HUES64 (cell line): ENCODE data around the gene GNPAT.

Experiments
- H3K27ac ChIP-seq: 2 replicates; pipeline ENCODE4 v1.7.0; 2013; ENCODE audit warnings: low read depth, low read length, inconsistent platforms
- H3K27me3 ChIP-seq: 2 replicates; pipeline ENCODE4 v1.6.1; 2013; ENCODE audit warnings: mild to moderate bottlenecking, low read length; ENCODE audit not compliant: insufficient read depth
- H3K36me3 ChIP-seq: 2 replicates; pipeline ENCODE4 v1.6.1; 2013; ENCODE audit warnings: mild to moderate bottlenecking, low read length; ENCODE audit not compliant: insufficient read depth
- H3K4me1 ChIP-seq: 2 replicates; pipeline ENCODE4 v1.6.1; 2013; ENCODE audit warnings: mild to moderate bottlenecking, low read length, moderate library complexity; ENCODE audit not compliant: insufficient read depth
- H3K4me3 ChIP-seq: 2 replicates; pipeline ENCODE4 v1.5.1; 2013; ENCODE audit warnings: mild to moderate bottlenecking, low read length, moderate library complexity
- H3K9ac ChIP-seq: 2 replicates; pipeline ENCODE4 v1.6.1; 2013; ENCODE audit warnings: mild to moderate bottlenecking, low read depth, low read length
- H3K9me3 ChIP-seq: 2 replicates; pipeline ENCODE4 v1.6.1; 2013; ENCODE audit warnings: low read depth, low read length; ENCODE audit not compliant: insufficient read depth
- WGBS: fragments of 150-250, 120-280 bp; methylation state at CpG from one replicate; pipeline ENCODE4 v1.1.7; 2013; ENCODE audit warnings: missing lambda C conversion rate; 5-methylcytosine and 5-hydroxymethylcytosine counted together

The GNPAT gene

DNA sequence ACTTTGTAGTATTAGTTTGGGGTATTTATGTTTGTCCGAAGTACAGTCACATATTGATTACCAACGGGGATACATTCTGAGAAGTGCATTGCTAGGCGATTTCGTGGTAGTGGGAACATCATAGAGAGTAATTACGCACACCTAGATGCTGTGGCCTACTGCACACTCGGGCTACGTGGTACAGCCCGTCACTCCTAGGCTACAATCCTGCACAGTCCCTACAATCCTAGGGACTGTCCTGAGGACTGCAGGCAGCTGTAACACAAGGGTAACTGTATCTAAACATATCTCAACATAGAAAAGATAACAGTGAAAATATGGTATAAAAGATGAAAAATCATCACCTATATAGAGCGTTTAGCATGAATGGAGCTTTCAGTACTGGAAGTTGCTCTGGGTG is 78.1 kb downstream of the GNPAT start:
- H3K4me1 ChIP-seq = no peaks in the 10 kb centered on the region
- WGBS = 93% methylated on average over 9 of the region's 9 CpGs
- no peak overlapping the region for H3K4me3 ChIP-seq
- H3K36me3 ChIP-seq = no peaks in the 10 kb centered on the region
- no peaks in the 10 kb centered on the region for H3K27me3 ChIP-seq
- no peak overlapping the region for H3K9ac ChIP-seq
- no peaks in the 10 kb centered on the region for H3K9me3 ChIP-seq
- no peak overlapping the region for H3K27ac ChIP-seq

DNA sequence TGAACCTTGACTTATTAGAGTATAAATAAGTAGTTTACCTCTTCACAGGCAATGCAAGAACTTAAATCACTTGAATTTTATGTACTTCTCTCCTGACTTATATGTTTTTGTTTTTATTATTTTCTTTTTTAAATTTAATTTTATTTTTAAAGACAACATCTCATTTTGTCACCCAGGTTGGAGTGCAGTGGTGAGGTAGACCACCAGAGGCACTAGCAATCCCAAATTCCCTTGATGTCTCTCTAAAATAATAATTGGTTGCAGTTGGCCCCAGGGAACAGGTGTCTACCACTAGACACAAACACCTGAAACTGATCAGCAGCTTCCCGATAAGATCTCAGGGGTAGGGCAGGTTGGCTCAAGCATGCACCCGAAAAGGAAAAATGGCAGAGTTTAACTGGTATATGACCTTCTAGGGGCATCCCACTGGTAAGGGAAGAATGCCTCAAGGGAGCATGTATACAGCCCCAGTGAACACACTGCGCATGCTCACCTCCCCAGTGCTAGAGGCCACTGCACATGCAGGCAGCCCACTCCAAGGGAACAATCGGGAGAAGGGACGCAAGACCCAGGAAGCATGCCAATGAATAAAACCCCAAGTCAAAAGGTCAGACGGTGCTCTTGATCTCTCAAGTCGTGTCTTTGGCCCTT is 82.0 kb downstream of the GNPAT start:
- H3K27me3 ChIP-seq = no peaks in the 10 kb centered on the region; the same call in 1 of the 2 replicates
- 93% methylated on average over 7 of the region's 7 CpGs for WGBS
- no peak overlapping the region for H3K27ac ChIP-seq
- no peaks in the 10 kb centered on the region for H3K36me3 ChIP-seq
- no peak overlapping the region for H3K4me3 ChIP-seq
- no peaks in the 10 kb centered on the region for H3K9me3 ChIP-seq
- no peaks in the 10 kb centered on the region for H3K4me1 ChIP-seq
- no peak overlapping the region for H3K9ac ChIP-seq

DNA sequence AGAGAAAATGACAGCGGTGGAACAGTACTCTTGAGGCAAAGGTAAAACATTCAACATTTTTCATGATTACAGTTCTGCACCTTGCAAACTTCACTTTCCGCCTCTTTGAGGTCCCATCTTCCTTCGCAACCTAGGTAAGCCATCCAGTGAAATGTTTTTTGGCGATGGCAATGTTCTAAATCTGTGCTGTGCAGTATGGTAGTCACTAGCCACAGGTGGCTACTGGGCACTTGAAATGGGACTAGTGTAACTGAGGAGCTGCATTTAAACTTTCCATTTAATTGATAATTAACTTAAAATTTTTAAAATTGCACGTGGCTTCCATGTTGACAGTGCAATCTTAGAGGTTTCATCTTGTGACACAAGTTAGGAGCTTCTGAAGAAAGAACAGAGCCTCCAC is 83.6 kb downstream of the GNPAT start:
- H3K36me3 ChIP-seq = no peaks in the 10 kb centered on the region

DNA sequence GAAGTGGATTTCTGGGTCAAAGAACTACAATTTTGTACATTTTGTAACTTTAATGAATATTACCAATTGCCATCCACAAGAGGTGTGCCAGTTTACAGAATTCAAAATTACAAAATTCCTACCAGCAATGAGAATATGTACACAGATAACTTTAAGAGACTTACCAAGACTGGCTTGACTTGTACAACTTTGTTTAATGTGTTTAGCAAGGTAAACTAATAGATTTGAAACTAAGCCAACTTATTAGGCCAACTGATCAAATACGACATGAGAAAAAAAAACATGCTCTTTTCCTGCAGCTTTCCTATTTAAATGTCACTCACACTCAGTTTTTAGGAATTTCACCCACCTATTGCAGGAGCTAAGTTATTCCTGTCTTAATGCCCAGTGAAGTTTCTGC is 85.2 kb downstream of the GNPAT start:
- no peaks in the 10 kb centered on the region for H3K4me1 ChIP-seq
- no peak overlapping the region for H3K4me3 ChIP-seq
- no peaks in the 10 kb centered on the region; the same call in 1 of the 2 replicates for H3K27me3 ChIP-seq
- no peaks in the 10 kb centered on the region for H3K9me3 ChIP-seq
- no peak overlapping the region for H3K27ac ChIP-seq
- H3K36me3 ChIP-seq = no peaks in the 10 kb centered on the region
- WGBS = 92% methylated on average over 1 of the region's 1 CpG
- no peak overlapping the region for H3K9ac ChIP-seq

More for the DNA sequence above, 83.6 kb downstream of the GNPAT start:
- H3K9ac ChIP-seq = no peak overlapping the region
- H3K4me3 ChIP-seq = no peak overlapping the region
- H3K4me1 ChIP-seq = no peaks in the 10 kb centered on the region
- H3K9me3 ChIP-seq = no peaks in the 10 kb centered on the region
- H3K27ac ChIP-seq = no peak overlapping the region
- H3K27me3 ChIP-seq = no peaks in the 10 kb centered on the region; the same call in 1 of the 2 replicates
- WGBS = 91% methylated on average over 5 of the region's 5 CpGs
